NCI-H2171 (cell line): ENCODE data around the gene CA12.

Experiments
- DNase-seq: peaks from one replicate; lab custom pipeline; 2025; lab: John Stamatoyannopoulos, UW

Gene CA12

GRCh38 chr15:63401714-63402497, 20.3 kb upstream of the CA12 start:
- no peak for DNase-seq

DNA sequence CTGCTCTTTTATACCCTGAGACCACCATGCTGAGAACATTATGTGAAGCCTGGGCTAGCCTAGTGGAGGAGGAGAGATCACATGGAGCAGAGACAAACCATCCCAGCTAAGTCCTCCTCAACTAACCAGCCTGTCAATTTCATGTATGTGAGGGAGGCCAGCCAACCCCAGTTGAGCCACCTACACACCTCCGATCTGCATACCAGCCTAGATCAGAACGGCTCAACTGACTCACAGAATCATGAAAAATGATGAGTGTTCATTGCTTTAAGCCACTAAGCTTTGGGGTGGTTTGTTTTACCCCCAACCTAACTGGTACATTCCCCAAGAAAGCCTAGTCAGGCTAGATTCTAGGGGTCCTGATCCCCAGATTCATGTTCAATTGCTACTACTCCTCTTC, 19.4 kb upstream of the CA12 start:
- DNase-seq: no peak

DNA sequence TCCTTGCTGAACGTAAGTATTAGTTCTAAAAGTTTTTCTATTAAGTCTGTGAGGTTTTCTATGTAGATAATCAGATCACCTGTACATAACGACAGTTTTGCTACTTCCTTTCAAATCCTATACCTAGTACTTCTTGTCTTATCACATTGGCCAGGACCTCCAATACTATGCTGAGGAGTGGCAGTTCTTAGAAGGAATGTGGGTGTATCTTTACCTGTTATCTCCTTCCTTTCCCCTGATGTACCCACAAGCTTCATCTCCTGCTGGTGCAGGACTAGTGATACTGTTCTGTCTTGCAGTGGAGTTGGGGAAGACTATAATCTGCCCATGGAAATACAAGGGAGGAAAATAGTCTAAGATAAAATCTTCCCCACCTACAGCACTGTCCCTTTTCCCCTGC, 16.8 kb upstream of the CA12 start:
- DNase-seq: no peak

DNA sequence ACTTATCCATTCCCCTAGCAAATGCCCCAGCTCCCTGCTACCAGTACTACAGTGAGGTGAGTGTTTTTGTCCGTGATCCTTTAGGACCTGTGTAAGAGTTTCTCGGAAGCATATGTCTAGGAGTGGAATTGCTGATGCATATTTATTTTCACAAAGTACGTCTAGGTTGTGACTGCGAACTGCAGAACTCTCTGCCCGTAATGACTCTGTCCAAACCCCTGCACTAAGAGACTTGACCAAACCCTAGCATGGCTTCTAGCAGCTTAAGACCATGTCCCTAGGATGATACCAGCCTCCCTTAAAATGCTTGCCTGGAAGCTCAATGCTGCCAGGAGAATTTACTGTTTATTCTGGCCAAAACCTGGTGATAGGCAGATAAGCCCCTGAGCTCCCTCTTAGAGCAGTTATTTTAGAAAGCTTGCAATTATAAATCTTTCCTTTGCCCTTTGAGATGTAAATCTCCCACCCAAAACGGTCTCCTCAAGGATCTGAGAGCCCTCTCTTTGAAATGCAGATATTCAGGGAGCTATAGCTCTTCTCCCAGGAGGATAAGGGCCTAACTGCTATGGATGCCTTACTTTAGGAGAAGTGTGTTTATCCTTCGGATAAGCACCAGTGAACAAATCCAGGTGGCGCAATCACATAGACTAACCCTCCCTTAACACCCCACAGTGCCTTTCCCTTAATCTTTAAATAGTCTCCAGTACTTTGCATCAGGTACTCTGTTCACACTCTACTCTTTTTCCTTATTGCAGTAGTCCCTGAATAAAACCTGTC, 14.7 kb upstream of the CA12 start:
- no peak for DNase-seq

GRCh38 chr15:63395730-63396151, 14.1 kb upstream of the CA12 start:
- DNase-seq: no peak

GRCh38 chr15:63392361-63393009, 10.8 kb upstream of the CA12 start:
- no peak for DNase-seq

GRCh38 chr15:63391669-63392360, 10.2 kb upstream of the CA12 start:
- DNase-seq: no peak

- DNase-seq: no peak
These were observed 9.0 kb upstream of the CA12 start for GRCh38 chr15:63390689-63391088.

GRCh38 chr15:63389902-63390670, 8.4 kb upstream of the CA12 start:
- DNase-seq: peak; percentile 37

GRCh38 chr15:63388511-63388910, 6.9 kb upstream of the CA12 start:
- no peak for DNase-seq

DNA sequence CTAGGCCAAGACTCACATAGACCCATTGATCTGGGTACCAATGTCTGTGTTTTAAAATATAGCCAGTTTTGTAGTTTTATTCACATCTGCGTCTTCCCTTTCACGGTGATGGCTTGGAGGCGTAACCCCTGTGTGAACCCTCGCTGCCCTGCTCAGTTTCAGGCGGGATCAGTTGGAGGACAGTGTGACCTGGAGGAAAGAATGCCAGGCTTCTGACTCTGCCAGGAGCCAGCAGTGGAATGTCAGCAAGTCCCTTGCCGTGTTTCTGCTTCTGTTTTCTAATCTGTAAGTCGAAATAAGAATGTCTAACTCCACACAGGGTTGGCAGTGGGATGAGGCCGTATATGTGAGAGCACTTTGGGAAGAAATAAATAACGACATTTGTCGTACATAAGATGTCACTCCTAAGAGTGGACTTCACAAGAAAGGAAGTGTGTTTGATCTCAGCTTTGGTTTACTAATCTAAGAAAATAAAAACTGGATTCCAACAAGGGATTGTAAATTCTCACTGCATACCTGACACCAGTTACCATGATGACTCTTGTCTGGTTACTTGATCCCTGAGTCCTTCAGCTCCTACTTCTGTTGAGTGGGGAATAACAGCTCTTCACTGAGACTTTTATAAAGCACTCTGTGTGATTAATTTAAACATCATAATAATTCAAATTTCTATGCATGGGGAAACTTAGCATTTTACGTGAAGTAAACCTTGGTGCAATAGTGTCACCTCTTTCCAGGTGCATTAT, 6.3 kb upstream of the CA12 start:
- DNase-seq: no peak

DNA sequence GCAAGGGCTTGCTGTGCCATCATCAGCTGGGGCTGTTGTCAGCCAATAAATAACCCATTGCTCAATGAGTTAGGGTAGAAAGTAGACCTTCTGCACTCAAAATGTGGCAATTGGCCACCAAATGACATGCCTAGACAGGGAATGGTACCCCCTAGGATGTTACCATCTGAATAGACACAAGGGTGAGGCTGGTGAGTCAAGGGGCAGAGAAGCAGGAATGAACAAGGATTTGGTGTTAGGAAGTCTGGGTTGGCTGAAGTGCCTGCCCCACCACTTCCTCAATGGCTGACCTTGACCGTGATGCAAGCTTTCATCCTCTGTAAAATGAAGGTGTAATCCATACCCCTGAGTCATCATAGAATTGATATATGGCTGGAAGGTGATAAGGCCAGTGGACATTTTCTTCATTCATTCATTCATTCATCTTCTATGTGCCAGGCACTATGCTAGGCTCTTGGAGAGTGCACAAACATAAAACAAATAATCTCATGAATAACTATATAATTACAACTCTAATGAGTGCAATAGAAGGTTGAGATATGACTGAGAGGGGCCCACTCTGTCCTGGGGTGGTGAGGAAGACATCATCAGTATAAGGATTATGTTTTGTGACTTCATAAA, 4.4 kb upstream of the CA12 start:
- no peak for DNase-seq

GRCh38 chr15:63384906-63385305, 3.3 kb upstream of the CA12 start:
- DNase-seq: no peak

DNA sequence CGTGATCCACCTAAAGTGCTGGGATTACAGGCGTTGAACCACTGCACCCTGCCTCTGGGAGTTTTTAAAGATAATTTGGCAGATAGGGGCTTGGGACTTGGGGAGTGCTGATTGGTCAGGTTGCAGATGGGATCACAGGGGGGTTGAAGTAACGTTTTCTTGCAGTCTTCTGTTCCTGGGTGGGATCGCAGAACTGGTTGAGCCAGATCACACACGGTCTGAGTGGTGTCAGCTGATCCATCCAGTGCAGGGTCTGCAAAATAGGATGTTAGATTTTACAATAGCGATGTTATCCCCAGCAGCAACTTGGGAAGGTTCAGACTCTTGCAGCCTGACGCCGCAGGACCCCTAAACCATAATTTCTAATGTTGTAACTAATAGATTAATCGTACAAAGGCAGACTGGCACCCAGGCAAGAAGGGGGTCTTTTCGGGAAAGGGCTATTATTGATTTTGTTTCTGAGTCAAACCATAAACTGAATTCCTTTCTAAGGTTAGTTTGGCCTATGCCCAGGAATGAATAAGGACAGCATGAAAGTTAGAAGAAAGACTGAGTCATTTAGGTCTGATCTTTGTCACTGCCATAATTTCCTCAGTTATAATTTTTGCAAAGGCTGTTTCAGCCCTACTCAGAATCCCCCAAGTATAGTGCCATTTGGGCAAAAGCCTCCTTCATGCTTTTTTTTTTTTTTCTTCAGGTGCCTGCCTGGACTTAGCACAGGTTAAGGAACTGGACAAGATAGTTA, 1.5 kb upstream of the CA12 start:
- no peak for DNase-seq

DNA sequence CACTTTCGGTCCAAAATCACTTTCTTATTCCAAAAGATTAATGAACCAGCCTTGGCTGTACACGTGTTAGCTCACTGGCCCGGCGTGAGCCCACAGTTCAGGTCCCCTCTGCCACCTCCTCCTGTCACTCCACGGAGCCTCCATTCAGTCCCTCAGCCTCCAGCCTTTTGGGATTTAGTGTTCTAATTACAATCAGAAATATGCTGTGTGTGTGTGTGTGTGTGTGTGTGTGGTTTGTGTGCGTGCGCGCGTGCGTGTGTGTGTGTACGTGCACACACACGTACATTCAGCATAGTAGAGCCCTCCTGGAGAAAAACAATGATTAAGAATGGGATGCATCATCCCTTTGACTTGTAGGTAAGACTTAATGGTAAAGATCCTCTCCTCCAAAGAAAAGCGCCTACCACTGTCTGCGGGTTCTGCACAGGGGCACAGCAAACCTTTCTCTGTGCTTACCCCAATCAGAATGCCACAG, 801 bp downstream of the CA12 start:
- no peak for DNase-seq

- DNase-seq: no peak
These were observed 1.4 kb downstream of the CA12 start for GRCh38 chr15:63380151-63380807.

- no peak for DNase-seq
These were observed 2.0 kb downstream of the CA12 start for GRCh38 chr15:63379492-63380150.

DNA sequence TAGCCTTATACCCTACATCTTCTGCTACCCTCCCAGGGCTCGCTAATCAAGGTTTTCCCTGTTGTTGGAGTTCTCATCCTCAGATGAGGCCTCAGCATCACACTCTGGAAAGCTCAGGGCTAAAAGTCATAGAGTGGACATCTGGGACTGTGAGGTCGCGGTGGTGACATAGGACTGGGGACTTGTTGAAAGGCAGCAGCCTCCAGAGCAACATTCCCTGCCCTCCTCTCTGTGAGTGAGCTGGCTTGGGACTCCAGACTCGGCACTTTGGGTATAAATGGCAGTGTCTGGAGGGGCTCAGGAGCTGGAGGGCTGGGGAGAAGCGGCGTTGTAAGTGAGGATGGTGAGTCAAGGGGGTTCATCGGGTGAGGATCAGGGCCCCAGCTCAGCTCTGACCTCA, 2.7 kb downstream of the CA12 start:
- DNase-seq: no peak
